Endothelial cell of hepatic sinusoid (primary cell): ENCODE results near the gene HSF4.
"Not testable (repeated sequence)": the region's sequence is repeated elsewhere in the genome, so short reads cannot be mapped to it uniquely, and the experiment has no call there.

Experiments
- in situ Hi-C: cut with HindIII; loops from 2 replicates; pipeline ENCODE4 v1.10.0; 2017; ENCODE audit warnings: low sequenced_read_pairs

Gene HSF4

DNA sequence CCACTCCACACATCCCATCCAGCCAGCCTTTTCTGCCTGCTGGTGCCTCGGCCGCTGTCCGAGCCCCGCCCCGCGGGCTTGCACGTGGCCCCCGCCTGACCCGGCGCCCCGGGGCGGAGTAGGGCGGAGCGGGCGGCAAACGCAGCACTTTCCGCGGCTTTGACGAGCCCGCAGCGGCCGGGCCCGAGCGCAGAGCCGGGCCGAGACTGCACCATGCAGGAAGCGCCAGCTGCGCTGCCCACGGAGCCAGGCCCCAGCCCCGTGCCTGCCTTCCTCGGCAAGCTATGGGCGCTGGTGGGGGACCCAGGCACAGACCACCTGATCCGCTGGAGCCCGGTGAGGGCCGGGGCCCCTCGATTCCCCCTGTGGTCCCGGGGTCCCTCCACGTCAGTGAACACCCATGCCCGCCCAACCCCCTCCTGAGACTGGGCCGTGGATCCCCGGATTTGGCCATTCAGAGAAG lies at the start of gene HSF4:
Gene HSF4, plus strand, starts transcription at position 147 of the 463 bp plus-strand sequence. Its CDS starts 67 bp downstream, at position 214.
- in situ Hi-C loops = loop anchor here (5.0 kb wide), 1 partner anchor 73 kb away; no protein-coding TSS in a partner anchor

DNA sequence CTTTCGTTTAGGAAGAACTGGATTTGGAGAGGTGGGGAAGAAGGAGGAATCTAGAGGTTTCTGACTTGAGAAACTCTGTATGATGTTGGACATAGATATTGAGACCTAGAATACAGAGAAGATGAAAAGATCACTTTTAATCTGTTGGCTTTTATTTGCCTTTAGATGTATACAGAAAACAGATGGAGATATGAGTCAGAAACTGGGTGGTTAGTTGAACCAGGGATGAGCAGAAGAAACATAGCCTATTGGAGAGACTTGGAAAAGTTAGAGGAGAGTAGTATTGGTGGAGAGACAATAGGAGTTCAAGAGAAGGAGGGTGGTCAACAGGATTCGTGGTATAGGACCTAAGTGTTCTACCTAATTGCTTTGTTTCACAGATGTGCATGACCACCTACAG lies 49.8 kb upstream of the HSF4 start:
- in situ Hi-C loops = no loop called here

GRCh38 chr16:67115639-67116038 lies 48.9 kb upstream of the HSF4 start:
- in situ Hi-C loops = no loop called here

GRCh38 chr16:67116388-67117311 lies 47.9 kb upstream of the HSF4 start:
- in situ Hi-C loops = no loop called here

DNA sequence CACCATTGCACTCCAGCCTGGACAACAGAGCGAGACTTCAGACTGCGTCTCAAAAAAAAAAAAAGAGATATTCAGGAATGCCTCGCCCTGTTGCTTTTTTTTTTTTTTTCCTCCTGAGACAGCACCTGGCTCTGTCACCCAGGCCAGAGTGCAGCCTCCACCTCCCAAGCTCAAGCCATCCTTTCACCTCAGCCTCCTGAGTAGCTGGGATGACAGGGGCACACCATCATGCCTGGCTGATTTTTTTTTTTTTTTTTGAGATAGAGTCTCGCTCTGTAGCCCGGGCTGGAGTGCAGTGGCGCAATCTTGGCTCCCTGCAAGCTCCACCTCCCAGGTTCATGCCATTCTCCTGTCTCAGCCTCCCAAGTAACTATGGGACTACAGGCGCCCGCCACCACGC lies 46.8 kb upstream of the HSF4 start:
- in situ Hi-C loops = no loop called here

DNA sequence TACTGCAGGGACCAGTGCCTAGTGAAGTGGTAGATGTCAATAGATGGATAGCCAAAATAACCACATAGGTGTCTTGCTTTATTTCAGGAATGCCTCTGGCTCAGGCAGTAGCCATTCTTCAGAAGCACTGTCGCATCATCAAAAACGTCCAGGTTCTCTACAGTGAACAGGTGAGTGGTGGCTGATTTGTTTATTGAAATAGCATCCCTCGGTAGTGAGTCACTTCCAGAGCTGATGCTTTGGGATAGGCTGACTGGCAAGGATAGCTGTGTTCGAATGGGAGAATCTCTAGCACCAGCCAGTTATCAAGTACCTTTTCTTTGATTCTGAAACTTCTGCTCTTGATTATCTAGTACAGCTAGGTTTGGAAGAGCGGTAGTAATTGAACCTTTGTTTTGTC lies 44.5 kb upstream of the HSF4 start:
- in situ Hi-C loops = no loop called here

DNA sequence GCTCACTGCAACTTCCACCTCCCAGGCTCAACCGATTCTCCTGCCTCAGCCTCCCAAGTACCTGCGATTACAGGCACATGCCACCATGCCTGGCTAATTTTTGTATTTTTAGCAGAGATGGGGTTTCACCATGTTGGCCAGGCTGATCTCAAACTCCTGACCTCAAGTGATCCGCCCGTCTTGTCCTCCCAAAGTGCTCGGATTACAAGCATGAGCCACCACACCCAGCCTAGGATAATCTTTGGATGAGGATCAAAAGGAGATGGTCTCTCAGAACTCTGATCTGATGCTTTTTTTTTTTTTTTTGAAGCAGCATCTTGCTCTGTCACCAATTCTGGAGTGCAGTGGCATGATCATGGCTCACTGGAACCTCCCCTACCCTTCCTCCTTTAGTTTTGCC lies 41.7 kb upstream of the HSF4 start:
- in situ Hi-C loops = not testable (repeated sequence)

DNA sequence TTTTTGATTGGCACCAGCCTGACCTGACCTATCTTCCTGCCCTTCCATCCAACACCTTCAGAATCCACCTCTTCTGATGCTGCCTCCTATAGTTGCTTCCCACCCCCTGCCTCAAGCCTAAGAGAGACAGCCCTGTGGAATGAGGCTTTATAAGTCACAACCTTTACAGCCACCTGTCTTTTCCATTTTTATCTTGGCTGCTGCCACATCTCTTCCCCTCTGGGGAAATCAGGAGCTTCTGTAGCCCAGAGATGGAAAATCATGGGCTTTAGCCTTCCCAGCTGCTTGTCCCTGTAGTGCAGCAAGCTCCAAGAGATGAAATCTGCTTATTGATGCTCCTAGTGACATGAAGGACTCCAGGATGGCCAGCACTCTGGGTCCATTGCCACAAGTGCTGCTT lies 36.1 kb upstream of the HSF4 start:
- in situ Hi-C loops = no loop called here

- in situ Hi-C loops = no loop called here
Measured at GRCh38 chr16:67128887-67129286, 35.7 kb upstream of the HSF4 start.

DNA sequence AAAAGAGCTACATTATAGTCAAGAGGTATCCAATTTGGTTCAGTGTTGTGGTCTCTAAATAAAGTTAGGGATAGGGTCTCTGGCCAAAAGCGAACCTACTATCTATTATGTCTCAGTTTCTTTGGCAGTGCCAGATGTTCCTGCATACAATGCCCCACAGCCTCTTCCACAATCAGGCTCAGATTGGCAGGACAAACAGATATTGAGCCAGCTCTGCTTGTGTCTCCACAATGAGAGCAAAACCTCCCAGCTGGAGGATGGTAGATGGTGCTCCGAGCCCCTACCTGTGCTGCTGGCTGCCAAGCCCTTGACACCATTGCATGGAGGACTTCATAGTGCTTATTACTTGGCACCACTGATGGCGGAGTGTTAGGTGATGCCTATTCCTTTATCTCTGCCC lies 35.1 kb upstream of the HSF4 start:
- in situ Hi-C loops = no loop called here

DNA sequence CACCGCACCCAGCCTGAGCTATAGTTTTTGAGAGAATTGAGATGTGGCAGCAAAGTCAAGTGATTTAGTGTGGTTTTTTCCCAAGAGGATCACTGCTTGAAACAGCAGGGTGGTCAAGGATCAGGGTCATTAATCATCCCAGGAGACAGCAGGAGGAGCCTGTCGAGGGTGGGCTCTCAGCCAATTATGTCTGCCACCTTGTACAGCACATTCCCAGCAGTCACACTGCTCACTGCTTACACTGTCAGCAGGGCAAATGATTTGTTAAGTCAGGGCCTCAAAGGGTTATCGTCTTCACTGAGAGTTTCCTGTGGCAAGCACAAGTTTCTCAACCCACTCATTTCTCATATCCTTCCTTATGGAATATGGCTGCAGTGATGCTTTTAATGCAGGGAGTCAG lies 26.9 kb upstream of the HSF4 start:
- in situ Hi-C loops = no loop called here

DNA sequence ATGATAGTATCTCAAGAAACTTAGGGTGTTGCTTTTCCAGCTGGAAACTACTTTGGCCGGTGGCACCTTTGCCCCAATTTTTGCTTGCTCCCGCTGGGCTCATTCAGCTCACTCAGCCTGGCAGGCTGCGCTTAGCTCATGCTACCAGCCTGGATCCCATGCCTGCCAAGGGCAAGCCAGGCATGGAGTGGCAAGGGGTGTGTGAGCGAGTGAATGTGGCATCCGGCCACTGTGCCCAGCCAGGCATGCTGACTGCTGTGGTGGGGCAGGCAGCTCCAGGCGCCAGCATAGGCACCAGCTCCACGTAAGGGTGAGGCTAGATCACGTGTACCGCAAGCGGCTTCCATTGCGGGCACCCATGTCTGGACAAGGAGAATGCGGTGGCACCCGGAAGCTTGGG lies 23.2 kb upstream of the HSF4 start:
- in situ Hi-C loops = no loop called here

GRCh38 chr16:67142342-67142741 lies 22.2 kb upstream of the HSF4 start:
- in situ Hi-C loops = no loop called here

- in situ Hi-C loops = no loop called here
Measured at GRCh38 chr16:67144943-67145342, 19.6 kb upstream of the HSF4 start.

- in situ Hi-C loops = no loop called here
Measured at GRCh38 chr16:67145746-67146145, 18.8 kb upstream of the HSF4 start.

GRCh38 chr16:67146523-67147357 lies 17.8 kb upstream of the HSF4 start:
- in situ Hi-C loops = no loop called here

- in situ Hi-C loops = no loop called here
Measured at GRCh38 chr16:67147437-67148140, 17.0 kb upstream of the HSF4 start.

DNA sequence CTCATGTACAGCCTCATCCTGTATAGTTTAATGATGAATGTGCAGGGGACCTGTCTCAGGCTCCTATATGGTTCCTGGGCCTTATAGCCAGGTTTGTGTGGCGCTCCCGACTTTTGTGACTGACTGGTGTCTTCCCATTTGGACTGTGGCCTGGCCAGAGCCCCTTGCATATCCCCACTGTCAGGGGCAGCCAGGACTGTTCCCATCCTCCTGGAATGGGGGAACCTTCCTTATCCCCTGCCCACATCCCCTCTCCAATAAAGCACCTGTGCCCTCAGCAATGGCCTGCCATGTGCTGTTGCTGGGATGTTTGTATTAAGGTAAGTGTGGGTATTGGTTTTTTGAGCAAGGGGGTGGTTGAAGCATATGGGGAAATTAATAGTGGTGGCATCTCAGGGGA lies 16.3 kb upstream of the HSF4 start:
- in situ Hi-C loops = no loop called here

- in situ Hi-C loops = no loop called here
Measured at GRCh38 chr16:67148656-67149275, 15.8 kb upstream of the HSF4 start.

DNA sequence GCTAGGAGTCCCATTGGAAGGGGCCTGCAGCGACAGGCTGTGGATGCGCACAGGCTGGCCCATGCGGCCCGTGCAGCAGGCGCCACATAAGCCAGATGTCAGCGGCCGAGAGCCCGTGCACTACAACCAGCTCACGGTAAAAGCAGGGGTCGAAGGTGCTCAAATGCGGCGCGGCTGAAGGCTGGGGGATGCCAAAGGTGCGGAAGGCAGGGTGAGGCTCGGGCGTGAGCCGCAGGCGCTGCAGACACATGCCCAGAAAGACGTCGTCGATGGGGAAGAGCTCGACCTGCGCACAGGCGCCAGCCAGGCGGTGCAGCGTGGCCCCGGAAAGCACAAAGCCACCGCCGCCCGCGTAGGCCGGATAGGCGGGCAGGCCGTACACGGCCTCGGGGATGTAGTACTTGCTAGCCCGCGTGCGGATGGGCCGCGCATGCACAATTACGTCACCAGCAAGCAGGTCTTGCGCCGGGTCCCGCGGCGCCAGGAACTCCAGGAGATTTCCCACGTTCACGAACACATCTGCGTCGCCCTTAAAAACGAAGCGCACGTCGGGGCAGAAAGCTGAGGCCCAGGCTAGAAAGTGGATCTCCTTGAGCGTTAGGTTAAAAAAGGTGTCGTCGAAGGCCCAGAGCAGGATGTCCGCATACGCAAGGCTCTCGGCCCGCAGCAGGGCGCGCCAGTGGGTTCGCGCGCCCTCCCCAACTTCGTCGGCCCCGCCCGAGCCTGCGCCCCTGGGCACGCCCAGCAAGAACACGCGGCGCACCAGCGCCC lies 15.1 kb upstream of the HSF4 start:
- in situ Hi-C loops = no loop called here
